ENCODE data around the gene HDAC9. TPM values are rescaled to one million over a fixed set of nuclear protein-coding genes. Genes with fewer than 3 reads are reported as not detected.

HDAC9 gene
- polyA plus RNA-seq, 1 of the 3 experiments (the other 2 are of a cell fraction) = 11.6 TPM

DNA sequence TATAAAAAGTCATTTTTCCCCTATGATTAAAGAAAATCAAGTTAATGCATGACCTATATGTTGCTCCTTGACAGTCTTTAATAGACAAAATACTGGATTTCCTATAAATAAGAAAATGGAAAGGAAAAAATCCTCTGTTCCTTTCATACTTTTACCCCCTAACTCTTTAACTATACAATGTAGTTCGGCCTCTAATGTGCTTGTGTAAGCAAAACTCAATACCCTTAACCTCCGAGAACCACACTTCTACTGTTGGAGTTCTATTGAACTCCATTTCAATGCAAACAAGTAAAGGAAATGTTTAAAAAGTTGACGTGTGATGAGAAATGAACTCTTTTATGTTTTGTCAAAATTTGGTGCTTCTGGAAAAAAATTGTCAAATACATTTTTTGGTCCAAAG is 36.0 kb downstream of the HDAC9 start:
- peaks cover 0 to 39% of the 10 kb centered on the region in 2 experiments for H3K36me3 ChIP-seq (replicated peaks in 1 of 2; ENCODE audit: control insufficient read depth in 1 of 2, insufficient read depth in 2 of 2, low read length in 1 of 2)
- no peak overlapping the region for H3K9ac ChIP-seq
- H2AFZ ChIP-seq (ENCODE audit: low read depth) = no peak overlapping the region
- peaks cover 31% of the 10 kb centered on the region for H3F3A ChIP-seq (replicated peaks; ENCODE audit: insufficient read depth)
- H3K4me3 ChIP-seq (ENCODE audit: low read depth in 2 of 2, low read length in 1 of 2) = no peak overlapping the region
- peaks cover 6 to 16% of the 10 kb centered on the region in 2 experiments; a peak in 3 of 4 replicates for H3K4me1 ChIP-seq (ENCODE audit: control insufficient read depth in 1 of 2, insufficient read depth in 2 of 2, low read depth in 1 of 2, low read length in 1 of 2)
- WGBS (ENCODE audit: low lambda C conversion rate) = 92% methylated on average over 3 of the region's 3 CpGs
- CTCF ChIA-PET = interaction anchor here (0.7 to 1.4 kb wide), 3 partner anchors 103 to 761 kb away, joined by 3 read pairs; no protein-coding TSS in a partner anchor
- H3K9me2 ChIP-seq = no peaks in the 10 kb centered on the region
- H3K9me3 ChIP-seq = no peaks in the 10 kb centered on the region
- POLR2A ChIA-PET = no interaction called here
- H3K27me3 ChIP-seq (ENCODE audit: insufficient read depth) = no peaks in the 10 kb centered on the region
- no peak overlapping the region for H3K27ac ChIP-seq (ENCODE audit: low read depth in 2 of 2, low read length in 1 of 2)
- H3K4me2 ChIP-seq = no peak overlapping the region
- peaks cover 87% of the 10 kb centered on the region for H3K79me2 ChIP-seq (ENCODE audit: insufficient read depth)
- H4K20me1 ChIP-seq (ENCODE audit: insufficient read depth) = no peaks in the 10 kb centered on the region
- DNase-seq = no peak
- TF ChIP-seq, protein P1, sequence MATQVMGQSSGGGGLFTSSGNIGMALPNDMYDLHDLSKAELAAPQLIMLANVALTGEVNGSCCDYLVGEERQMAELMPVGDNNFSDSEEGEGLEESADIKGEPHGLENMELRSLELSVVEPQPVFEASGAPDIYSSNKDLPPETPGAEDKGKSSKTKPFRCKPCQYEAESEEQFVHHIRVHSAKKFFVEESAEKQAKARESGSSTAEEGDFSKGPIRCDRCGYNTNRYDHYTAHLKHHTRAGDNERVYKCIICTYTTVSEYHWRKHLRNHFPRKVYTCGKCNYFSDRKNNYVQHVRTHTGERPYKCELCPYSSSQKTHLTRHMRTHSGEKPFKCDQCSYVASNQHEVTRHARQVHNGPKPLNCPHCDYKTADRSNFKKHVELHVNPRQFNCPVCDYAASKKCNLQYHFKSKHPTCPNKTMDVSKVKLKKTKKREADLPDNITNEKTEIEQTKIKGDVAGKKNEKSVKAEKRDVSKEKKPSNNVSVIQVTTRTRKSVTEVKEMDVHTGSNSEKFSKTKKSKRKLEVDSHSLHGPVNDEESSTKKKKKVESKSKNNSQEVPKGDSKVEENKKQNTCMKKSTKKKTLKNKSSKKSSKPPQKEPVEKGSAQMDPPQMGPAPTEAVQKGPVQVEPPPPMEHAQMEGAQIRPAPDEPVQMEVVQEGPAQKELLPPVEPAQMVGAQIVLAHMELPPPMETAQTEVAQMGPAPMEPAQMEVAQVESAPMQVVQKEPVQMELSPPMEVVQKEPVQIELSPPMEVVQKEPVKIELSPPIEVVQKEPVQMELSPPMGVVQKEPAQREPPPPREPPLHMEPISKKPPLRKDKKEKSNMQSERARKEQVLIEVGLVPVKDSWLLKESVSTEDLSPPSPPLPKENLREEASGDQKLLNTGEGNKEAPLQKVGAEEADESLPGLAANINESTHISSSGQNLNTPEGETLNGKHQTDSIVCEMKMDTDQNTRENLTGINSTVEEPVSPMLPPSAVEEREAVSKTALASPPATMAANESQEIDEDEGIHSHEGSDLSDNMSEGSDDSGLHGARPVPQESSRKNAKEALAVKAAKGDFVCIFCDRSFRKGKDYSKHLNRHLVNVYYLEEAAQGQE (IDR thresholded peaks at IDR 0.05; ENCODE audit: low read depth, low read length) = no peak
- TF ChIP-seq RFX5 (IDR thresholded peaks at IDR 0.05; ENCODE audit: low read length) = no peak

DNA sequence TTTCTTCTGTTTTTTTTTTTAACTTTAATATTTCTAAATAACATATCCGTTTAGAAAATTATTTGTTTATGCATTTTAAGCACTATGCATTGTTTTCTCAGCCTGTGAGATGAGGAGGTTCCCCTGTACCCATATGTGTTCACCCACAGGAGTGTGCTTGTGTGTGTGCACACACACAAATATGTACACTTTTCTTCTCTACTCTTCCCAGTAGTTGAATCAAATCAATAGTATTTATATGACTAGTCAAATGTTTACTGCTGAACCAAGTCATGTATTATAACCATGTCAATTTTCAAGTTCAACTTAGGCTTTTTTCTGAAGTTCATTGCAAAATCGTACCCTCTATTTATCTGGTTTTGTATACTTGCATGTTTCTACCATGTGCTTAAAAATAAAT is 37.3 kb downstream of the HDAC9 start:
- Histone ChIP-seq H4K20me1 (ENCODE audit: insufficient read depth) (no peaks in the 10 kb centered on the region), H3K9ac (no peak overlapping the region), H3K79me2 (ENCODE audit: insufficient read depth) (peaks cover 86% of the 10 kb centered on the region), H3K4me2 (no peak overlapping the region), H3K36me3 (replicated peaks in 1 of 2; ENCODE audit: control insufficient read depth in 1 of 2, insufficient read depth in 2 of 2, low read length in 1 of 2) (peaks cover 0 to 39% of the 10 kb centered on the region in 2 experiments), H3K4me3 (ENCODE audit: low read depth in 2 of 2, low read length in 1 of 2) (no peak overlapping the region), H3K9me3 (no peaks in the 10 kb centered on the region), H2AFZ (ENCODE audit: low read depth) (no peak overlapping the region), H3F3A (replicated peaks; ENCODE audit: insufficient read depth) (peaks cover 34% of the 10 kb centered on the region), H3K27me3 (ENCODE audit: insufficient read depth) (no peaks in the 10 kb centered on the region), H3K4me1 (ENCODE audit: control insufficient read depth in 1 of 2, insufficient read depth in 2 of 2, low read depth in 1 of 2, low read length in 1 of 2) (peaks cover 8 to 22% of the 10 kb centered on the region in 2 experiments; a peak in 3 of 4 replicates), H3K9me2 (no peaks in the 10 kb centered on the region), H3K27ac (ENCODE audit: low read depth in 2 of 2, low read length in 1 of 2) (no peak overlapping the region)
- ChIA-PET POLR2A (no interaction called here), CTCF (interaction anchor here (0.5 to 1.9 kb wide), 4 partner anchors 58 to 763 kb away, joined by 3 to 5 read pairs (median 3); no protein-coding TSS in a partner anchor)
- WGBS (ENCODE audit: low lambda C conversion rate) = 78% methylated on average over 2 of the region's 2 CpGs
- DNase-seq = no peak
- TF ChIP-seq MEF2A (IDR thresholded peaks at IDR 0.05; ENCODE audit: borderline replicate concordance, low read depth) (no peak), NFIC (IDR thresholded peaks at IDR 0.05; ENCODE audit: borderline replicate concordance) (no peak), FOXJ3 (CRISPR knock-in tag; IDR thresholded peaks at IDR 0.05) (no peak), YY1 (IDR thresholded peaks at IDR 0.05; ENCODE audit: low read depth) (no peak), GATA2 (CRISPR knock-in tag; IDR thresholded peaks at IDR 0.05) (no peak), ELF1 (IDR thresholded peaks at IDR 0.05) (no peak), MXI1 (IDR thresholded peaks at IDR 0.05; ENCODE audit: low read depth, low read length) (no peak), EP300 (IDR thresholded peaks at IDR 0.05; ENCODE audit: borderline replicate concordance in 1 of 2, low read depth in 1 of 2, low read length in 1 of 2) (no peak), CHD2 (IDR thresholded peaks at IDR 0.05; ENCODE audit: low read length, partially characterized antibody) (no peak), TCF12 (IDR thresholded peaks at IDR 0.05) (no peak), SIN3A (IDR thresholded peaks at IDR 0.05; ENCODE audit: borderline replicate concordance, low read depth, low read length) (no peak)
- TF ChIP-seq, protein P2, sequence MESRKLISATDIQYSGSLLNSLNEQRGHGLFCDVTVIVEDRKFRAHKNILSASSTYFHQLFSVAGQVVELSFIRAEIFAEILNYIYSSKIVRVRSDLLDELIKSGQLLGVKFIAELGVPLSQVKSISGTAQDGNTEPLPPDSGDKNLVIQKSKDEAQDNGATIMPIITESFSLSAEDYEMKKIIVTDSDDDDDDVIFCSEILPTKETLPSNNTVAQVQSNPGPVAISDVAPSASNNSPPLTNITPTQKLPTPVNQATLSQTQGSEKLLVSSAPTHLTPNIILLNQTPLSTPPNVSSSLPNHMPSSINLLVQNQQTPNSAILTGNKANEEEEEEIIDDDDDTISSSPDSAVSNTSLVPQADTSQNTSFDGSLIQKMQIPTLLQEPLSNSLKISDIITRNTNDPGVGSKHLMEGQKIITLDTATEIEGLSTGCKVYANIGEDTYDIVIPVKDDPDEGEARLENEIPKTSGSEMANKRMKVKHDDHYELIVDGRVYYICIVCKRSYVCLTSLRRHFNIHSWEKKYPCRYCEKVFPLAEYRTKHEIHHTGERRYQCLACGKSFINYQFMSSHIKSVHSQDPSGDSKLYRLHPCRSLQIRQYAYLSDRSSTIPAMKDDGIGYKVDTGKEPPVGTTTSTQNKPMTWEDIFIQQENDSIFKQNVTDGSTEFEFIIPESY (IDR thresholded peaks at IDR 0.05; ENCODE audit: borderline replicate concordance, low read depth) = no peak
- TF ChIP-seq, protein P1 (IDR thresholded peaks at IDR 0.05; ENCODE audit: low read depth, low read length) = no peak
- TF ChIP-seq, protein P3, sequence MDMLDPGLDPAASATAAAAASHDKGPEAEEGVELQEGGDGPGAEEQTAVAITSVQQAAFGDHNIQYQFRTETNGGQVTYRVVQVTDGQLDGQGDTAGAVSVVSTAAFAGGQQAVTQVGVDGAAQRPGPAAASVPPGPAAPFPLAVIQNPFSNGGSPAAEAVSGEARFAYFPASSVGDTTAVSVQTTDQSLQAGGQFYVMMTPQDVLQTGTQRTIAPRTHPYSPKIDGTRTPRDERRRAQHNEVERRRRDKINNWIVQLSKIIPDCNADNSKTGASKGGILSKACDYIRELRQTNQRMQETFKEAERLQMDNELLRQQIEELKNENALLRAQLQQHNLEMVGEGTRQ (IDR thresholded peaks at IDR 0.05; ENCODE audit: borderline replicate concordance, low read depth, low read length) = no peak

All from SK-N-SH (cell line).